Measurements from ENCODE around the gene ZNF780A.

ZNF780A gene

DNA sequence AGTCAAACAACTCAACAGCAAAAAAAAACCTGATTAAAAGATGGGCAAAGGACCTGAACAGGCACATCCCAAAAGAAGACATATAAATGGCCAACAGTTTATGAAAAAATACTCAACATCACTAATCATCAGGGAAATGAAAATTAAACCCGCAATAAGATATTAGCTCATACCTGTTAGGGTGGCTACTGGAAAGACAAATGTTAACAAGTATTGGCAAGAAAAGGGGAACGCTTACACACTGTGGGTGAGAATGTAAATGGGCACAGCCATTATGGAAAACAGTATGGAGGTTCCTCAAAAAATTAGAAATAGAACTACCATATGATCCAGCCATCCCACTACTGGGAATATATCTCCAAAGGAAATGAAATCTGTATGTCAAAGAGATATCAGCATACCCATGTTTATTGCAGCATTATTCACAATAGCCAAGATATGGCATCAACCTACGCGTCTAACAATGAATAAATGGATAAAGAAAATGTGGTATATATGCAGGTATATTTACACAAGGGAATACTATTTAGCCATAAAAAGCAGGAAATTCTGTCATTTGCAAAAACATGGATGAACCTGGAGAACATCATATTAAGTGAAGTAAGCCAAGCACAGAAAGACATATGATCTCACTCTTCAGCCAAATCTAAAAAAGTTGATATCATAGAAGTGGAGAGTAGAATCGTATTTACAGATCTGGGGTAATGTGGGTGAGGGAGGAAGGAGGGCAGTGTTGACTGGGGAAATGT, 2.3 kb downstream of the ZNF780A start:
- Histone ChIP-seq H3K9me3 (peaks cover 13% of the 10 kb centered on the region), H3K36me3 (peaks cover 25% of the 10 kb centered on the region), H3K4me3 (no peak overlapping the region), H3K4me2 (no peak overlapping the region; the same call in 1 of the 2 replicates), H3K9ac (no peak overlapping the region), H3K27me3 (no peaks in the 10 kb centered on the region), H3K27ac (no peak overlapping the region), H3K4me1 (peaks cover 19% of the 10 kb centered on the region), H4K20me1 (no peaks in the 10 kb centered on the region)
- TF ChIP-seq Cebpa-rat (IDR thresholded peaks at IDR 0.05) = no peak

DNA sequence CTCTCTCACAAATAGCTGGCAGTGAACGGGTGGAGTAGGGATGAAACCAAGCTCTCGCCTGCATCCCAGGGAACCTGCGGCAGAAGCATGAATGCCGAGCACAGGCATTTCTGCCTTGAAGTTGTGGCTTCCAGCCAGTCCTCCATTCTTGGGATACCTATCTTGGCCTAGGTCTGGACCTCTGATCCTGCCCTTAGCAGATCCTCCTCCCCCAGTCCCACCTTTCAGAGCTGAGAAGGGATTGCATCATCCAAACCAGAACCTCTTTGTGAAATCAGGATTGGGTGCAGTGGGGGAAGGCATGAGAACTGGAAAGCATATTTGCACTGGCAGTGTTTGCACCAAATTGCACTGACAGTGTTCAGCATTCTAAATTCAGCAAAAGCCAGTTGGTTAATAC, 5.8 kb downstream of the ZNF780A start:
- H3K36me3 ChIP-seq = peaks cover 60% of the 10 kb centered on the region
- H3K27me3 ChIP-seq = no peaks in the 10 kb centered on the region
- H3K9ac ChIP-seq = no peak overlapping the region
- H3K4me3 ChIP-seq = no peak overlapping the region
- H3K4me2 ChIP-seq = no peak overlapping the region
- no peak for TF ChIP-seq Cebpa-rat (IDR thresholded peaks at IDR 0.05)
- H3K4me1 ChIP-seq = peaks cover 14% of the 10 kb centered on the region
- H3K27ac ChIP-seq = no peak overlapping the region
- no peaks in the 10 kb centered on the region for H4K20me1 ChIP-seq
- peaks cover 29% of the 10 kb centered on the region for H3K9me3 ChIP-seq

DNA sequence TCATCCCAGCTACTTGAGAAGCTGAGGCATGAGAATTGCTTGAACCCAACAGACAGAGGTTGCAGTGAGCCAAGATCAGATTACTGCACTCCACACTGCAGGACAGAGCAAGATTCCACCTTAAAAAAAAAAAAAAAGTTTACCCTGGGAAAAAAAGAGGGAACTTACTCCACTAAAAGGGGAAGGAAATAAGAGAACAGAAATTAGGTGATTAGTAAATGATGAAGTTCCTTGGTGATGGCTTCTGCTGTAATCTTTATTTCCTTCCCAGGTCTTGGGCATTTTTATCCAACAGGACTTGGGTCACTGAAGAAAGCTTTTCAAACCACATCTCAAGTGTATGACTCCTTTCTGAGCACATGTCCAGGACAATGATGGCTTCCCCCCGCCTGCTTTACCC, 9.3 kb downstream of the ZNF780A start:
- Histone ChIP-seq H3K9me3 (peaks cover 50% of the 10 kb centered on the region), H3K4me3 (no peak overlapping the region), H3K4me1 (no peaks in the 10 kb centered on the region), H3K36me3 (peaks cover 81% of the 10 kb centered on the region), H4K20me1 (no peaks in the 10 kb centered on the region), H3K4me2 (no peak overlapping the region), H3K9ac (no peak overlapping the region), H3K27me3 (no peaks in the 10 kb centered on the region), H3K27ac (no peak overlapping the region)
- no peak for TF ChIP-seq Cebpa-rat (IDR thresholded peaks at IDR 0.05)

DNA sequence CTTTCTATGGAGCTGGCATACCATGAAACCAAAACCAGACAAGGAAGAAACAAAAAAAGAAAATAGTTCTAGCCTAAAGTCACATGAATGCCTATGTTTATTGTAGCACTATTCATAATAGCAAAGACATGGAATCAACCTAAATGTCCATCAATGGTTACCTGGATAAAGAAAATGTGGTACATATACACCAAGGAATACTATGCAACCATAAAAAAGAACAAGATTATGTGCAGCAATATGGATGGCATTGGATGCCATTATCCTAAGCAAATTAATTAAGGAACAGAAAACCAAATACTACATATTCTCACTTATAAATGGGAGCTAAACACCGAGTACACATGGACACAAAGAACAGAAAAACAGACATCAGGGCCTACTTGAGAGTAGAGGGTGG, 10.5 kb downstream of the ZNF780A start:
- Histone ChIP-seq H3K36me3 (peaks cover 93% of the 10 kb centered on the region), H3K27ac (no peak overlapping the region), H3K9me3 (peaks cover 61% of the 10 kb centered on the region), H4K20me1 (no peaks in the 10 kb centered on the region), H3K4me3 (no peak overlapping the region), H3K4me1 (no peaks in the 10 kb centered on the region), H3K9ac (no peak overlapping the region), H3K4me2 (no peak overlapping the region), H3K27me3 (no peaks in the 10 kb centered on the region)
- TF ChIP-seq Cebpa-rat (IDR thresholded peaks at IDR 0.05) = no peak

DNA sequence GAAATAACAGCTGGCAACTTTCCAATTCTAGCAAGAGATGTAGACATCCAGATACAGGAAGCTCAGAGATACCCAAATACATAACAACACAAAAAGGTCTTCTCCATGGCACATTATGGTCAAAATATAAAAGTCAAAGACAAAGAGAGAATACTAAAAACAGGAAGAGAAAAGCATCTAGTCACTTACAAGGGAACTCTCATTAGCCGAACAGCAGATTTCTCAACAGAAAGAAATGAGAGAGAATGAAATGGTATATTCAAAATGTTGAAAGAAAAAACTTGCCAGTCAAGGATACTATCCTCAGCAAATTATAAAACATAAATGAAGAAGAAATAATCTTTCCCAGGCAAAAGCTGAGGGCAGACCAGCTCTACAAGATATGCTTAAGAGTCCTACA, 12.4 kb downstream of the ZNF780A start:
- H3K4me2 ChIP-seq = no peak overlapping the region
- no peak overlapping the region for H3K4me3 ChIP-seq
- no peak for TF ChIP-seq Cebpa-rat (IDR thresholded peaks at IDR 0.05)
- no peak overlapping the region for H3K9ac ChIP-seq
- H3K4me1 ChIP-seq = no peaks in the 10 kb centered on the region
- H3K27me3 ChIP-seq = no peaks in the 10 kb centered on the region
- H3K36me3 ChIP-seq = peaks cover 95% of the 10 kb centered on the region
- H3K9me3 ChIP-seq = peaks cover 80% of the 10 kb centered on the region
- H3K27ac ChIP-seq = no peak overlapping the region
- no peaks in the 10 kb centered on the region for H4K20me1 ChIP-seq

DNA sequence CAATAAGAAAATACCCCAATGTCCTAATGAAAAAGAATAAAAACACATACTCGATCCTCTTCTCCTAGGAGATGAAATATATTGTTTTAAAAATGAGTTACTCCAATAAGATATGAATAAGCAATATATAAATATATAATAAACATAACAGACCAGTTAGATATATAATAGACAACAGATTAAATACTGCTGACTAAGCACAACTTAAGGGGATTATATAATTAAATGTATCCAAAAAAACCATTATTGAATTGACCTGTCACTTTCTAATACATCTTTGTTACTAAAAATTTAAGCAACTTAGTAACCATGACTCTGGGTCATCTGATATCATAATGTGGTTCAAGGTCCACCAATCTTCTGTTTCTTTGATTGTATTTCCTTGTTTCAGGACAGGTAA, 20.7 kb downstream of the ZNF780A start:
- Histone ChIP-seq H3K4me1 (peaks cover 4% of the 10 kb centered on the region; the same call in 1 of the 2 replicates), H3K27ac (no peak overlapping the region), H3K4me2 (no peak overlapping the region), H3K27me3 (no peaks in the 10 kb centered on the region), H3K9ac (no peak overlapping the region), H3K9me3 (peaks cover 40% of the 10 kb centered on the region), H3K36me3 (peaks cover 44% of the 10 kb centered on the region), H4K20me1 (no peaks in the 10 kb centered on the region), H3K4me3 (no peak overlapping the region)
- no peak for TF ChIP-seq Cebpa-rat (IDR thresholded peaks at IDR 0.05)

DNA sequence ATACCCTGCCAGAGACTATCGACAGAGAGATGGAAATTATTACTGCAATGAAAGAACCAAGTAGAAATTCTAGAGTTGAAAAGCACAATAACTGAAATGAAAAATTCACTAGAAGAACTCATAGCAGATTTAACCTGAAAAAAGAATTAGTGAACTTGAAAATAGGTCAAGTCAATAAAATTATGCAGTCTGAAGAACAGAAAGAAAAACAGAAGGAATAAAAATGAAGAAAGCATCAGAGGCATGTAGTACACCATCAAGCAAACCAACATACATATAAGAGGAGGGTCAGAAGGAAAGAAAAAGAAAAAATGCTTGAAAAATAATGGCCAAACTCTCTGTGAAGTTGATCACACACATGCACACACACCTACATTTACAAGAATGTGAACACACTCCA, 31.1 kb downstream of the ZNF780A start:
- Histone ChIP-seq H3K4me1 (peaks cover 18% of the 10 kb centered on the region), H3K27me3 (no peaks in the 10 kb centered on the region), H3K4me3 (no peak overlapping the region), H4K20me1 (no peaks in the 10 kb centered on the region), H3K9ac (no peak overlapping the region), H3K27ac (no peak overlapping the region), H3K9me3 (peaks cover 38% of the 10 kb centered on the region), H3K36me3 (no peaks in the 10 kb centered on the region), H3K4me2 (no peak overlapping the region)
- no peak for TF ChIP-seq Cebpa-rat (IDR thresholded peaks at IDR 0.05)

DNA sequence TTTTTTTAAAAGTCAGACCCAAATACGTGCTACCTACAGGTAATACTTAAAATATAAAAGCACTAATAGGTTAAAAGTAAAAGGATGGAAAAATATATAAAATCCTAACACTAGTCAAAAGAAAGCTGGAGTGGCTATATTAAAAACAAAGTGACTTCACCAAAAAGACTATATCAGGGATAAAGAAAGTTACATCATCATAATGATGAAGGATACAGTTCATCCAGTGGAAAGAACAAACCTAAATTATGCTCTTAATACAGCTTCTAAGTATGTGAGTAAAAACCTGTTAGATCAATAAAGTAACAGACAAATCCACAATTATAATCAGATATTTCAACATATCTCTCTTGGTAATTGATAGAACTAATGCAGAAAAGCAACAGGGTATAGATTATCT, 33.6 kb downstream of the ZNF780A start:
- Histone ChIP-seq H4K20me1 (no peaks in the 10 kb centered on the region), H3K36me3 (no peaks in the 10 kb centered on the region), H3K27me3 (no peaks in the 10 kb centered on the region), H3K4me1 (peaks cover 28% of the 10 kb centered on the region), H3K9ac (no peak overlapping the region), H3K4me3 (peak overlapping the region; percentile 80), H3K4me2 (peak overlapping the region; percentile 90), H3K27ac (no peak overlapping the region), H3K9me3 (peaks cover 42% of the 10 kb centered on the region)
- no peak for TF ChIP-seq Cebpa-rat (IDR thresholded peaks at IDR 0.05)

DNA sequence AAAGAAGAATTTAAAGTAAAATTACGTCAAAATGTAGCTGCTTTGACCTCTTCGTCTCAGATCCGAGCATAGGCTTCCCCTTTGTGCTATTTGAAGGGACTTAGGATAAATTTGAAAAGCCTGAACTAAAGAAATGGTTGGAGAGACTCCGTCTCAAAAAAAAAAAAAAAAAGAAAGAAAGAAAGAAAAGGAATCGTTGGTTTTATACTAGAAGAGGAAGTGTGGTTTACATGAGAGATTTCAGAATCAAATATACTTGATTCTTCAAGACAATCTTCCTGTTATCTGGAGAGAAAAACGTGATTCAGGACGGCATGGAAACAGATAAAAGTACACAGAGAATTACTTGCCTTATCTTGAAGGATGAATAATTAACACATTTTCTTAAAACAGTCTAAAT, 34.2 kb downstream of the ZNF780A start:
- TF ChIP-seq Cebpa-rat (IDR thresholded peaks at IDR 0.05) = no peak
- Histone ChIP-seq H3K9ac (peak overlapping the region; percentile 83), H3K27ac (peak overlapping the region; percentile 77), H3K4me2 (peak overlapping the region; percentile 90), H4K20me1 (no peaks in the 10 kb centered on the region), H3K9me3 (peaks cover 45% of the 10 kb centered on the region), H3K27me3 (no peaks in the 10 kb centered on the region), H3K4me3 (peak overlapping the region; percentile 80), H3K36me3 (no peaks in the 10 kb centered on the region), H3K4me1 (peaks cover 28% of the 10 kb centered on the region)

DNA sequence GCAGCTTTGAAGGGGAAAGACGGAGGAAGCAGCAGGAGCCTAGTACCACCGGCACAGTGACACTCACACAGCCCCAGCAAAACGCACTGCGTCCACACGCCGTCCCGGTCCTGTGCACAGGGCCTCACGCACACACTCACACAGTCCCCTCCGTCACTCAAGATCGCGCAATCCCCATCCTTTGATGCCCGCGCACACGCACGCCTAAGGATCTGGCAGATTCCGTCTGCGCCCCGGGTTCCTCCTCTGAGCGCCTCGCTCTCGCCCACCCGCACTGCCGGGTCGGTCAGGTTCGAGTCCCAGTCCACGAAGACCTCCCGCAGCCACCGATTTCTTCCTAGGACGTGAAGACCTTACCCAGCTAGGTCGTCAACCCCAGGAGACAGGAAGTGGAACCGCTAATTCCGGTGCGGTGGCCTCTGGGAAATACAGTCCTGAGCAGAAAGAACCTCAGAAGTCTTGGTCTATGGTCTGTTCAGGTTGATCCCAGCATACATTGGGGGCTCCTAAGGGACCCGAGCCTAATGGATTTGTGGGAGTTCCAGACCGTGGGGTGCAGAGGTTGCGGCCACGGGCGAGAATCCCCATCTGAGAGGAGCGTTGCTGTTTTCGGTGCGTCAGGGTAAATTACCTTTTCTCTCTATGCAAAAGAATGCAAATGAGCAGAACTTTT, 34.8 kb downstream of the ZNF780A start, which contains the start of gene ZNF780B:
ZNF780B (minus strand) TSS at position 400 of the 673 bp plus-strand sequence. CDS start 5,899 bp downstream, outside the sequence.
- peak within 1 kb of the TSS; percentile 83 for H3K9ac ChIP-seq
- H3K4me2 ChIP-seq = peak within 1 kb of the TSS; percentile 90
- TF ChIP-seq Cebpa-rat (IDR thresholded peaks at IDR 0.05) = no peak
- H3K27ac ChIP-seq = peak within 1 kb of the TSS; percentile 77
- peaks cover 28% of the 10 kb centered on the region for H3K4me1 ChIP-seq
- H3K9me3 ChIP-seq = peaks cover 44% of the 10 kb centered on the region
- no peaks in the 10 kb centered on the region for H3K27me3 ChIP-seq
- H3K4me3 ChIP-seq = peak within 1 kb of the TSS; percentile 80
- H4K20me1 ChIP-seq = no peaks in the 10 kb centered on the region
- no peaks in the 10 kb centered on the region; the same call in 1 of the 2 replicates for H3K36me3 ChIP-seq

Measured in BLaER1 (cell line).